GM21526 (cell line): ENCODE data around the gene TRAPPC2B.
A peak's percentile ranks its signal among the peaks of the same experiment; 100 is the strongest.
"Not testable (repeated sequence)": the region's sequence is repeated elsewhere in the genome, so short reads cannot be mapped to it uniquely, and the experiment has no call there.

ENCODE experiments used
- ATAC-seq: cut with Tn5 transposase; IDR thresholded peaks from one replicate; pipeline ENCODE4 v1.9.1; 2021; ENCODE audit warnings: moderate library complexity; ENCODE audit not compliant: unreplicated experiment, low FRiP score

Gene TRAPPC2B

GRCh38 chr19:57366776-57367175, 3.4 kb downstream of the TRAPPC2B start:
- ATAC-seq: no peak

GRCh38 chr19:57374179-57374578, 10.8 kb downstream of the TRAPPC2B start:
- ATAC-seq: no peak

- ATAC-seq: not testable (repeated sequence)
Observed at GRCh38 chr19:57374647-57375046, 11.3 kb downstream of the TRAPPC2B start.

DNA sequence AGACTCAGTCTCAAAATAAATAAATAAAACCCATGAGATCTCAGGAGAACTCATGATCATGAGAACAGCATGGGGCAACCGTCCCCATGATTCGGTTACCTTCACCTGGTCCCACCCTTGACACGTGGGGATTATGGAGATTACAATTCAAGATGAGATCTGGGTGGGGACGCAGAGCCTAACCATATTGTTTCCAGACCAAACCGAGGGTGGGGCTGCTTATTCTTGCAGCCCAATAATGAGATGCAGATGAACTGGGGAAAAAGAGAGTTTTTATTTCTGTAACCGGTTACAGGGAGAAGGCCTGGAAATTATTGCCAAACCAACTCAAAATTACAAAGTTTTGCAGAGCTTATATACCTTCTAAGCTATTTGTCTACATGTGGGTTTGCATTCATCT, 12.8 kb downstream of the TRAPPC2B start:
- ATAC-seq: no peak

- no peak for ATAC-seq
Observed at GRCh38 chr19:57377498-57378146, 14.3 kb downstream of the TRAPPC2B start.

- no peak for ATAC-seq
Observed at GRCh38 chr19:57380923-57381322, 17.6 kb downstream of the TRAPPC2B start.

DNA sequence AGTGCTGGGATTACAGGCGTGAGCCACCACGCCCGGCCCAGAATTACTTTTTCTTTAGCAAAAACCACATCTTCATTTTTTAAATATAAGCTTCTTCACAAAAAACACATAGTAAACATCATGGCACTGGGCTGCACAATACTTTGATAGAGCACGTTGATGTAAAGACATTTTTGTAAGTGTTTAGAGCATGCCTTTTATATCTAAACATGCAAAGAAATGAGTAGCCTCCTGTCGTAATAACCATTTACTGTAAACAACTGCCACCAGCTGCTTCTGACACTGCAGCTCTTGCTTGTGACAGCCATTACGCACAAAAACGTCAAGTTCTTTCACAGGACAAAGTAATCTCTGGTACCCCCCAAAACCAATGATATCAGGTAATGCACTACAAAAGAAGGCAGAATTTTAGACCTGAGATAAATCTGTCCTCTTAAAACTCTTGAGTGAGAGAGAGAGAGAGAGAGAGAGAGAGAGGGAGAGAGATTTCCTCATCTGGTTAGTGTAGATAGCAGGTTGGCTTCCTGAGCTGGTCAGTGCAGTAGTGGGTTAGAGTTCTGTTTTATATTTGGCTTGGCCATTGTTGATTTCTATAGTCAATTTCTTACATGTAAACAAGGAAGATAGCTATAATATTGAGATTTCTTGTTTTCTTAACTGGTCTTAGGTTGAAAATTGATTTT, 19.6 kb downstream of the TRAPPC2B start:
- ATAC-seq: no peak

DNA sequence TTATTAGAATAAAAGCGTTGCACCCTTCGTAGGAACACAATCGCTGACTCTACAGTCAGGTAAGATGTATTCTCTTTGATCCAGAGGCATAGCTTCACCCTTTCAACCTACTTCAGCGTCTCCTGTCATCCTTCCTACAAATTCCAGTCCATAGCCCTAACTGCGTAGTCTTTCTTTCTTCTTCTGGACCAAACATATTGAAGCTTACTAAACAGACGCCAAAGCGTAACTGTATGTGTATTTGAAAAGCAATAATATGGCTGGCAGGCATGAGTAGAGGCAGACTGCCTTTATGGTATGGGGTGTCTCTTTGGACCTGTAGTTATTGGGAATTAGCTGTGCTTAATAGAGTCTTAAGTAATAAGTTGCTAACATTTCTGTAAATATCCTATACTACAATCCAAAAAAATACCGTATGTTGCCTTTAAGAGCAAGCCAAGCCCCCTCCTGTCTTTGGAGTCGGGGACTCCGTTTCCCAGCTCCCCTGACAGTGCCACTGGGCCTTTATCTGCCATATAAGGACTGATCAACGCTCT, 25.9 kb downstream of the TRAPPC2B start:
- ATAC-seq: no peak

DNA sequence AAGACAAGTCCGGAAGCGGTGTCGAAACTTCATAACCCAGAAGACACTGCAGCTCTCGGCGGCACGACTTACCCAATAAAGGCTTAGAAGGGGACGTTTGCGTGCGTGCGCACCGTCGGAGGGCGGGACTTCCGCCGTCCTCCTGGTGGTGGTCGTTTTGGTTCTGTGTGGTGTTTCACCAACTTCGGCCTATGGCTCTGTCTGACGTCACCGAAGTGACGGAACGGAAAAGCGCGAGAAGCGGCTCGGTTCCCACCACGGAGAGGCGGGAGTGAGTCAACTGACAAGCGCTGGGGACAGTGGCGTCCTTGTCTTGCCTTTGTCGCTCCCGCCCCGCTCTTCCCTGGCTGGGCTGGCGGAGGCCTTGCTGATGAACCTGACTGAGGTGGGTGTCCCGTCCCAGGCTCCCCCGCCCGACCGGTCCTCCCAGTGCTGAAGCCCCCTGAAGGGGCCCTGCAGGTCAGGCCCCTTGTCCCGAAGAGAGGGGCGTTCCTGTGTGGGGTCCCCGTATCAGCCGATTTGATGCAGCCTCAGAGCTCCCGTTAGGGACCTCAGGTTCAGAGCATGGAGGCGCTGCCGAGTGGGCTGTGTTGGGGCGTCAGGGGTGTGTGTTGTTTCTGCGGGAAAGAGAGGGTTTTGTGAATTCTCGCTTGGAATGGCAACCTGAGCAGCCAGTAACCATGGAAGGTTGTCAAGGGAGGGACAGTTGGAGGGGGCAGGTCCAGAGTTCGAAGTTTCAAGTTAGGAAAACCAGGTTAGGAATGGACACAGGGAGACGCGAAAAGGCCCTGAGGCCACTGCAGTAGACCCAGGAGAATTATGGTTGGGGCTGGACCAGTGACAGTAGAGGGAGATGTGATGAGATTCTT, 26.6 kb downstream of the TRAPPC2B start, which contains the start of gene ZNF548:
Gene ZNF548, plus strand, starts transcription at position 125 of the 869 bp plus-strand sequence. Its CDS starts 246 bp downstream, at position 371.
- peak; percentile 96 for ATAC-seq

GRCh38 chr19:57395710-57396109, 32.4 kb downstream of the TRAPPC2B start:
- ATAC-seq: no peak

DNA sequence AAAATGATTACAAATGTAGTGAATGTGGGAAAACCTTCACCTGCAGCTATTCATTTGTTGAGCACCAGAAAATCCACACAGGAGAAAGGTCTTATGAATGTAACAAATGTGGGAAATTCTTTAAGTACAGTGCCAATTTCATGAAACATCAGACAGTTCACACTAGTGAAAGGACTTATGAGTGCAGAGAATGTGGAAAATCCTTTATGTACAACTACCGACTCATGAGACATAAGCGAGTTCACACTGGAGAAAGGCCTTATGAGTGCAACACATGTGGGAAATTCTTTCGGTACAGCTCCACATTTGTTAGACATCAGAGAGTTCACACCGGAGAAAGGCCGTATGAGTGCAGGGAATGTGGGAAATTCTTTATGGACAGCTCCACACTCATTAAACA, 35.5 kb downstream of the TRAPPC2B start:
- no peak for ATAC-seq

- no peak for ATAC-seq
Observed at GRCh38 chr19:57403737-57404563, 40.6 kb downstream of the TRAPPC2B start.

- no peak for ATAC-seq
Observed at GRCh38 chr19:57406516-57407123, 43.3 kb downstream of the TRAPPC2B start.

- peak; percentile 98 for ATAC-seq
Observed at GRCh38 chr19:57410877-57411671, 47.7 kb downstream of the TRAPPC2B start, which contains the start of gene ZNF17. ZNF17 (plus strand) TSS chr19:57411161; CDS start chr19:57413616, 2,455 bp downstream.
